ENCODE data around the gene NTNG2.

DNA sequence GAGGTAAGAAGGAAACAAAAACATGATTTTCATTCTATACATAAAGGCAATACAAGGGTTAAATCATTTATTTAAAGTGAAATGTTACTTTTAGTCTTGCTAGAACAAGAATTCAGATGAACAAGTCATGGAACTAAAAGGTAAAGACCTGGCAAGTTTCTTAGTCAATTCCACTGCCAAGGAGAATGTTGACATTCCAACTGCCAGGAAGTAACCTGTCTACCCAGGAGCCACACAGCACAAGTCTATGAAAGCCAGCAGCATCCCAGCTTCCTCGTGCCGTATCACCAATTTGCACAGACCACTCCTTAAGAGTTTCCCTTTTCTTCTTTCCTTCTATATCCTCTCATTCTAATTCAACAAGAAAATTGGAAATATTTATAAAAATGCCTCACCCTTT, 113.0 kb downstream of the NTNG2 start:
- TF ChIP-seq BCL11A (IDR thresholded peaks at IDR 0.05; ENCODE audit: low read depth, low read length) (no peak), RB1 (IDR thresholded peaks at IDR 0.05; ENCODE audit: borderline replicate concordance) (no peak)
- TF ChIP-seq, protein P1, sequence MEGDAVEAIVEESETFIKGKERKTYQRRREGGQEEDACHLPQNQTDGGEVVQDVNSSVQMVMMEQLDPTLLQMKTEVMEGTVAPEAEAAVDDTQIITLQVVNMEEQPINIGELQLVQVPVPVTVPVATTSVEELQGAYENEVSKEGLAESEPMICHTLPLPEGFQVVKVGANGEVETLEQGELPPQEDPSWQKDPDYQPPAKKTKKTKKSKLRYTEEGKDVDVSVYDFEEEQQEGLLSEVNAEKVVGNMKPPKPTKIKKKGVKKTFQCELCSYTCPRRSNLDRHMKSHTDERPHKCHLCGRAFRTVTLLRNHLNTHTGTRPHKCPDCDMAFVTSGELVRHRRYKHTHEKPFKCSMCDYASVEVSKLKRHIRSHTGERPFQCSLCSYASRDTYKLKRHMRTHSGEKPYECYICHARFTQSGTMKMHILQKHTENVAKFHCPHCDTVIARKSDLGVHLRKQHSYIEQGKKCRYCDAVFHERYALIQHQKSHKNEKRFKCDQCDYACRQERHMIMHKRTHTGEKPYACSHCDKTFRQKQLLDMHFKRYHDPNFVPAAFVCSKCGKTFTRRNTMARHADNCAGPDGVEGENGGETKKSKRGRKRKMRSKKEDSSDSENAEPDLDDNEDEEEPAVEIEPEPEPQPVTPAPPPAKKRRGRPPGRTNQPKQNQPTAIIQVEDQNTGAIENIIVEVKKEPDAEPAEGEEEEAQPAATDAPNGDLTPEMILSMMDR (IDR thresholded peaks at IDR 0.05 in 2 of 3, conservative IDR thresholded peaks at IDR 0.05 in 1 of 3; ENCODE audit: control insufficient read depth in 2 of 3, extremely low read depth in 1 of 3, insufficient read depth in 1 of 3, low read depth in 3 of 3, low read length in 3 of 3), result no peak
